AG10803 (cell line): ENCODE results near the gene SEC16A.
A peak's percentile ranks its signal among the peaks of the same experiment; 100 is the strongest.

Source experiments
- DNase-seq: peaks from one replicate; pipeline ENCODE4 v3.0.0; 2010; ENCODE audit warnings: low read depth
- H3K4me3 ChIP-seq: 2 replicates; pipeline ENCODE4 v1.5.1; 2011; ENCODE audit warnings: mild to moderate bottlenecking, low read length, control low read depth
- CTCF ChIP-seq: conservative IDR thresholded peaks from 2 replicates; pipeline ENCODE4 v1.5.1; 2011; ENCODE audit warnings: mild to moderate bottlenecking, low read length, control low read depth, inconsistent platforms

Gene SEC16A

GRCh38 chr9:136484153-136485048 lies 1.6 kb upstream of the SEC16A start:
- H3K4me3 ChIP-seq: peak overlapping the region; percentile 79
- TF ChIP-seq CTCF: no peak
- peak; percentile 11 for DNase-seq

DNA sequence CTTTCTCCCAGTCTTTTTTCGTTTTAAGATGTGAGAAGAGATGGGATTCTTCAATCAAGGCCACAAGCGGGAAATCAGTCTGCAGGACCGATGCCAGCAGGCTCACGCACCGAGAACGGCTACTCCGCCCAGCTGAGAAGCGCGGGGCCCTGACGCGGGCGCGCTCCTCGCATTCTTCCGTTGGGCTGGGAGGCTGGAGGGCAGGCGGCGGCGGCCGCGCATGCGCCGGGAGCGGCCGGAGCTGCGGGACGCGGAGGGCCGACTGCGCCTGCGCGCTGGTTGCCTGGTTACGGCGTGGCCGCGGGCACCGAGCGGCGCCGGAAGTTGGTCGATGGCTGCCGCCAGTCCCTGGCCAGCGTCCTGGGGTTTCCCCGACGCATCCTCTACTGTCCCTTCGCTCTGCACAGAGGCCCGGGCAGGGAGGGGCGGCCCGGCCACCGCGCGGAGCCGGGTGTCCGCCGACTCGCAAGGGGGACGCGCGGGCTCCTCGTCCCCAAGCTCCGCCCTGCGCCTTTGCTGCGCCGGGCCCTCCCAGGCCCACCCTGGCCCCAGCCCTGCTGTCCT lies 831 bp upstream of the SEC16A start:
- peak; percentile 81 for DNase-seq
- peak overlapping the region; percentile 79 for H3K4me3 ChIP-seq
- TF ChIP-seq CTCF: no peak

- no peak for TF ChIP-seq CTCF
- DNase-seq: peak; percentile 47
- peak overlapping the region; percentile 66 for H3K4me3 ChIP-seq
These were observed 621 bp downstream of the SEC16A start for GRCh38 chr9:136482046-136482792.

DNA sequence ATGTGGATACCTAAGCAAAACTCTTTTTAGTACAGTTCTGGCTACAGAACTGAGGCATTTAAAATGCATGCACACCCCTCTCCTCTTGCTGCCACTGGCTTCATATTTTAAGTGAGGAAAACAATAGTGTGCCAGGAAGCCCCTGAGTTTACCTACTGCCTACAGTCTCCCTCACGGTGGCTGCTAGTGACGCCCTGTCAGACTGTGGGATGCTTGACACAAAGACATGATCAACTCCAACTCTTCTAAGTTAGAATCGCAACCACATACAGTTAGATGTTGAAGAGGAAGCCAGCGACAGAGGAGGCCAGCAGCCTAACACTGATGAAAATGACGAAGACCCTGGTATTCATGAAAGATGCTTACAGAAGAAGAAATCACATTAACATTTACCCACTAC lies 1.3 kb downstream of the SEC16A start:
- peak overlapping the region; percentile 66 for H3K4me3 ChIP-seq
- TF ChIP-seq CTCF: no peak
- DNase-seq: no peak

- H3K4me3 ChIP-seq: no peak overlapping the region
- TF ChIP-seq CTCF: no peak
- DNase-seq: no peak
These were observed 6.3 kb downstream of the SEC16A start for GRCh38 chr9:136476369-136477150.

GRCh38 chr9:136474974-136475865 lies 7.6 kb downstream of the SEC16A start:
- no peak for DNase-seq
- no peak for TF ChIP-seq CTCF
- H3K4me3 ChIP-seq: no peak overlapping the region
